H9 (cell line): ENCODE measurements around the gene PCSK1. TPM values are rescaled to one million over a fixed set of nuclear protein-coding genes. Genes with fewer than 3 reads are reported as not detected.

Source experiments
- DNase-seq: peaks from one replicate; pipeline ENCODE4 v3.0.0-alpha.2; 2017
- H2AFZ ChIP-seq: one replicate; pipeline ENCODE4 v1.6.1; 2013; ENCODE audit warnings: mild to moderate bottlenecking, low read length, control low read depth, moderate library complexity
- H2AK5ac ChIP-seq: 2 replicates; pipeline ENCODE4 v1.6.1; 2013; ENCODE audit warnings: low read length, control low read depth, mixed read lengths; ENCODE audit not compliant: insufficient read length
- H2BK120ac ChIP-seq: one replicate; pipeline ENCODE4 v1.6.1; 2013; ENCODE audit warnings: low read depth, mild to moderate bottlenecking, low read length, control low read depth, inconsistent platforms; ENCODE audit not compliant: poor library complexity, severe bottlenecking
- H2BK12ac ChIP-seq: 2 replicates; pipeline ENCODE4 v1.6.1; 2013; ENCODE audit warnings: low read length, control low read depth, mixed read lengths, low read depth; ENCODE audit not compliant: insufficient read length
- H2BK15ac ChIP-seq: 2 replicates; pipeline ENCODE4 v1.6.1; 2013; ENCODE audit warnings: low read depth, low read length, control low read depth
- H2BK20ac ChIP-seq: one replicate; pipeline ENCODE4 v1.6.1; 2013; ENCODE audit warnings: low read depth, mild to moderate bottlenecking, low read length, control low read depth, inconsistent platforms; ENCODE audit not compliant: poor library complexity, severe bottlenecking
- H2BK5ac ChIP-seq: 2 replicates; pipeline ENCODE4 v1.6.1; 2013; ENCODE audit warnings: low read length, control low read depth, mixed read lengths; ENCODE audit not compliant: insufficient read length
- H3K14ac ChIP-seq: 2 replicates; pipeline ENCODE4 v1.6.1; 2013; ENCODE audit warnings: low read length, control low read depth; ENCODE audit not compliant: insufficient read depth
- H3K18ac ChIP-seq: 2 replicates; pipeline ENCODE4 v1.6.1; 2013; ENCODE audit warnings: low read depth, mild to moderate bottlenecking, mixed read lengths, low read length, control low read depth; ENCODE audit not compliant: insufficient read length
- H3K23ac ChIP-seq: 2 replicates; pipeline ENCODE4 v1.6.1; 2013; ENCODE audit warnings: low read length, control low read depth, mixed read lengths, low read depth; ENCODE audit not compliant: insufficient read length
- H3K23me2 ChIP-seq: 2 replicates; pipeline ENCODE4 v1.6.1; 2013; ENCODE audit warnings: low read depth, mild to moderate bottlenecking, mixed read lengths, low read length, control low read depth; ENCODE audit not compliant: insufficient read length, poor library complexity, severe bottlenecking
- H3K27ac ChIP-seq: 2 replicates; pipeline ENCODE4 v1.5.1; 2013; ENCODE audit warnings: low read length, control low read depth, mixed read lengths, low read depth; ENCODE audit not compliant: insufficient read length
- H3K27me3 ChIP-seq: 2 replicates; pipeline ENCODE4 v1.6.1; 2013; ENCODE audit warnings: low read length, control low read depth, inconsistent platforms; ENCODE audit not compliant: insufficient read depth
- H3K4ac ChIP-seq: 2 replicates; pipeline ENCODE4 v1.6.1; 2013; ENCODE audit warnings: low read depth, mild to moderate bottlenecking, control low read depth, inconsistent platforms, low read length, moderate library complexity
- H3K4me1 ChIP-seq: 2 replicates; pipeline ENCODE4 v1.6.1; 2013; ENCODE audit warnings: low read length, control low read depth, inconsistent platforms; ENCODE audit not compliant: insufficient read depth
- H3K4me2 ChIP-seq: 2 replicates; pipeline ENCODE4 v1.6.1; 2013; ENCODE audit warnings: low read length, control low read depth, mixed read lengths; ENCODE audit not compliant: insufficient read length, insufficient read depth
- H3K56ac ChIP-seq: 2 replicates; pipeline ENCODE4 v1.6.1; 2013; ENCODE audit warnings: low read depth, mild to moderate bottlenecking, mixed read lengths, low read length, control low read depth; ENCODE audit not compliant: insufficient read length
- H3K79me1 ChIP-seq: 2 replicates; pipeline ENCODE4 v1.6.1; 2013; ENCODE audit warnings: low read depth, mild to moderate bottlenecking, moderate library complexity, low read length, control low read depth, inconsistent platforms; ENCODE audit not compliant: insufficient read depth, poor library complexity, severe bottlenecking
- H3K79me2 ChIP-seq: 2 replicates; pipeline ENCODE4 v1.6.1; 2013; ENCODE audit warnings: low read length, control low read depth, inconsistent platforms; ENCODE audit not compliant: insufficient read depth
- H3K9ac ChIP-seq: 2 replicates; pipeline ENCODE4 v1.6.1; 2013; ENCODE audit warnings: low read length, control low read depth, mixed read lengths; ENCODE audit not compliant: insufficient read length; ENCODE audit errors: extremely low read depth
- H3K9me3 ChIP-seq: one replicate; pipeline ENCODE4 v1.6.1; 2013; ENCODE audit warnings: low read depth, low read length, inconsistent platforms; ENCODE audit not compliant: control insufficient read depth
- H3T11ph ChIP-seq: one replicate; pipeline ENCODE4 v1.6.1; 2013; ENCODE audit warnings: mild to moderate bottlenecking, low read length, control low read depth, inconsistent platforms
- H4K20me1 ChIP-seq: one replicate; pipeline ENCODE4 v1.6.1; 2013; ENCODE audit not compliant: control insufficient read depth, insufficient read length, insufficient read depth
- H4K5ac ChIP-seq: 2 replicates; pipeline ENCODE4 v1.6.1; 2013; ENCODE audit warnings: low read depth, mild to moderate bottlenecking, mixed read lengths, low read length, control low read depth; ENCODE audit not compliant: insufficient read length
- H4K8ac ChIP-seq: replicated peaks from 2 replicates; pipeline ENCODE4 v1.6.1; 2013; ENCODE audit warnings: low read length, control low read depth, mixed read lengths, low read depth; ENCODE audit not compliant: insufficient read length
- H4K91ac ChIP-seq: 2 replicates; pipeline ENCODE4 v1.6.1; 2013; ENCODE audit warnings: low read depth, mild to moderate bottlenecking, moderate library complexity, mixed read lengths, low read length, control low read depth; ENCODE audit not compliant: insufficient read length
- H3K27ac Mint-ChIP-seq, 3 experiments: 2 replicates in 2 of 3; 3 replicates in 1 of 3; pipeline ENCODE4 v1.8.0; 2020 to 2021; ENCODE audit warnings: mixed read lengths in 3 of 3, mild to moderate bottlenecking in 1 of 3, moderate library complexity in 1 of 3
- H3K27me3 Mint-ChIP-seq: 2 replicates; pipeline ENCODE4 v1.8.0; 2021; ENCODE audit warnings: low read depth, mild to moderate bottlenecking, moderate library complexity, mixed read lengths
- H3K36me3 Mint-ChIP-seq, 3 experiments: 2 replicates in 2 of 3; 3 replicates in 1 of 3; pipeline ENCODE4 v1.8.0; 2020 to 2021; ENCODE audit warnings: low read depth in 3 of 3, mixed read lengths in 3 of 3; ENCODE audit not compliant: insufficient read depth in 1 of 3
- H3K4me1 Mint-ChIP-seq, 2 experiments: 2 replicates each; pipeline ENCODE4 v1.8.0; 2020; ENCODE audit warnings: mixed read lengths in 2 of 2
- H3K4me3 Mint-ChIP-seq, 2 experiments: 2 replicates in 1 of 2; 3 replicates in 1 of 2; pipeline ENCODE4 v1.8.0; 2020 to 2021; ENCODE audit warnings: mild to moderate bottlenecking in 2 of 2, mixed read lengths in 2 of 2, moderate library complexity in 1 of 2
- H3K9me3 Mint-ChIP-seq, 2 experiments: 2 replicates in 1 of 2; 3 replicates in 1 of 2; pipeline ENCODE4 v1.8.0; 2020; ENCODE audit warnings: mild to moderate bottlenecking in 2 of 2, mixed read lengths in 2 of 2, moderate library complexity in 1 of 2
- CTCF ChIP-seq: fragments of 200-600 bp; sonication (generic); conservative IDR thresholded peaks from 3 replicates; pipeline ENCODE4 v1.8.0; 2021; ENCODE audit warnings: antibody characterized with exemption, mild to moderate bottlenecking
- total RNA-seq: library from RNA; stranded (reverse); gene quantifications from 2 replicates; pipeline ENCODE4 v1.2.1, GENCODE V29; 2021

The PCSK1 gene
- total RNA-seq, 1 experiment from 2014 or later: 2.9 TPM

- no peaks in the 10 kb centered on the region for H3K4me1 ChIP-seq
- no peak for DNase-seq
- no peak overlapping the region for H4K8ac ChIP-seq
- Mint-ChIP-seq H3K9me3 (no peaks in the 10 kb centered on the region), H3K27me3 (no peaks in the 10 kb centered on the region), H3K4me1 (peaks cover 6 to 8% of the 10 kb centered on the region in 2 experiments; a peak in 3 of 4 replicates), H3K4me3 (no peak overlapping the region), H3K27ac (no peak overlapping the region), H3K36me3 (no peaks in the 10 kb centered on the region)
- H2BK15ac ChIP-seq: no peak overlapping the region
- H3K4me2 ChIP-seq: no peak overlapping the region
- no peak overlapping the region for H2BK12ac ChIP-seq
- no peaks in the 10 kb centered on the region for H3K79me2 ChIP-seq
- no peak overlapping the region for H3K18ac ChIP-seq
- no peak overlapping the region for H4K91ac ChIP-seq
- H3K23ac ChIP-seq: no peak overlapping the region
- no peak overlapping the region for H3K9ac ChIP-seq
- H3K23me2 ChIP-seq: no peaks in the 10 kb centered on the region
- no peak overlapping the region for H2BK120ac ChIP-seq
- no peaks in the 10 kb centered on the region for H3K27me3 ChIP-seq
- H4K5ac ChIP-seq: no peak overlapping the region
- H3K27ac ChIP-seq: no peak overlapping the region
- H3K56ac ChIP-seq: no peak overlapping the region
- no peak overlapping the region for H2AFZ ChIP-seq
- no peak overlapping the region for H2AK5ac ChIP-seq
- no peak for TF ChIP-seq CTCF
- H3K79me1 ChIP-seq: no peaks in the 10 kb centered on the region
- no peaks in the 10 kb centered on the region for H4K20me1 ChIP-seq
- no peaks in the 10 kb centered on the region for H3K9me3 ChIP-seq
- H2BK5ac ChIP-seq: no peak overlapping the region
- no peak overlapping the region for H3K14ac ChIP-seq
- no peak overlapping the region for H2BK20ac ChIP-seq
- no peak overlapping the region for H3K4ac ChIP-seq
- H3T11ph ChIP-seq: no peak overlapping the region
These were observed 90.0 kb downstream of the PCSK1 start for GRCh38 chr5:96343094-96343493.
